K562 (cell line): Measurements from ENCODE around the gene OPCML. TPM values are rescaled to one million over a fixed set of nuclear protein-coding genes. Genes with fewer than 3 reads are reported as not detected.

Experiments used
- ATAC-seq: fragments of 200-7000 bp; cut with Tn5 transposase; 3 replicates; pipeline ENCODE4 v1.9.1; 2020; ENCODE audit warnings: moderate library complexity
- BruUV-seq: library from RNA; stranded (reverse); fragments of 400-500 nt; replicated peaks from 2 replicates; lab custom pipeline; 2021; lab: Mats Ljungman, UMichigan
- CTCF ChIA-PET: fragments of 300-600 bp; formaldehyde crosslinking; extraction: SDS; loops from one replicate; lab custom pipeline; 2021; ENCODE audit warnings: low intra/inter-chr PET ratio; lab: Yijun Ruan, JAX
- POLR2A ChIA-PET: fragments of 300-600, 350-650 bp; sonication (Branson Sonifier 250); formaldehyde crosslinking; extraction: SDS; loops from one replicate; lab custom pipeline; 2021; ENCODE audit warnings: antibody characterized with exemption, inconsistent platforms; lab: Yijun Ruan, JAX
- DNase-seq, 4 experiments: peaks; one replicate each; pipeline versions ENCODE4 v3.0.0 to v3.0.0-alpha.2; 2011 to 2018; ENCODE audit warnings: low spot score in 3 of 4, mixed read lengths in 3 of 4; ENCODE audit errors: extremely low read depth in 1 of 4
- FAIRE-seq: peaks from 2 replicates; lab custom pipeline; 2011; peaks lifted over from hg19 to GRCh38; lab: Jason Lieb, UNC
- H2AFZ ChIP-seq: 2 replicates; pipeline ENCODE4 v1.6.0; 2011; ENCODE audit warnings: low read depth, low read length, control low read depth, inconsistent platforms
- H3K27ac ChIP-seq: fragments of 200-600 bp; 3 replicates; pipeline ENCODE4 v1.8.0; 2011; ENCODE audit warnings: low read depth, mild to moderate bottlenecking, control low read depth, inconsistent platforms, low read length, moderate library complexity, mixed read lengths; ENCODE audit errors: extremely low read depth
- H3K27me3 ChIP-seq, 2 experiments: fragments of 300-600 bp in 1 of 2; 2 replicates in 1 of 2; 3 replicates in 1 of 2; pipeline versions ENCODE4 v1.6.0 to v1.8.0; 2011; ENCODE audit warnings: inconsistent platforms in 2 of 2, low read length in 2 of 2, mild to moderate bottlenecking in 1 of 2, mixed read lengths in 1 of 2, moderate library complexity in 1 of 2; ENCODE audit not compliant: control insufficient read depth in 2 of 2, insufficient read depth in 2 of 2
- H3K36me3 ChIP-seq: fragments of 300-600 bp; 3 replicates; pipeline ENCODE4 v1.8.0; 2011; ENCODE audit warnings: mild to moderate bottlenecking, low read length, inconsistent platforms; ENCODE audit not compliant: control insufficient read depth, insufficient read depth
- H3K4me1 ChIP-seq, 2 experiments: fragments of 200-600 bp in 1 of 2; replicated peaks in 1 of 2; 2 replicates in 1 of 2; 3 replicates in 1 of 2; pipeline versions ENCODE4 v1.5.1 to v1.8.0; 2011; ENCODE audit warnings: inconsistent platforms in 2 of 2, low read length in 2 of 2, mild to moderate bottlenecking in 1 of 2, mixed read lengths in 1 of 2, moderate library complexity in 1 of 2; ENCODE audit not compliant: control insufficient read depth in 2 of 2, insufficient read depth in 2 of 2
- H3K4me2 ChIP-seq: 2 replicates; pipeline ENCODE4 v1.6.1; 2011; ENCODE audit warnings: low read length, control low read depth, inconsistent platforms, mixed read lengths; ENCODE audit not compliant: insufficient read depth
- H3K4me3 ChIP-seq: fragments of 200-600 bp; sonication (generic), shearing (Covaris generic); 2 replicates; pipeline ENCODE4 v1.5.1; 2016; ENCODE audit warnings: control low read depth, inconsistent platforms
- H3K79me2 ChIP-seq: fragments of 200-600 bp; 3 replicates; pipeline ENCODE4 v1.8.0; 2011; ENCODE audit warnings: low read length, inconsistent platforms; ENCODE audit not compliant: control insufficient read depth, insufficient read depth
- H3K9ac ChIP-seq, 2 experiments: 2 replicates each; pipeline versions ENCODE4 v1.6.0 to v1.6.1; 2011; ENCODE audit warnings: low read depth in 2 of 2, low read length in 2 of 2, control low read depth in 1 of 2, inconsistent platforms in 1 of 2, mild to moderate bottlenecking in 1 of 2, mixed read lengths in 1 of 2; ENCODE audit not compliant: insufficient read depth in 1 of 2
- H3K9me1 ChIP-seq: one replicate; pipeline ENCODE4 v1.6.0; 2011; ENCODE audit warnings: inconsistent platforms, mild to moderate bottlenecking, low read length, moderate library complexity; ENCODE audit not compliant: control insufficient read depth, insufficient read depth
- H3K9me3 ChIP-seq: replicated peaks from 2 replicates; pipeline ENCODE4 v1.5.1; 2011; ENCODE audit warnings: low read depth, low read length, inconsistent platforms; ENCODE audit not compliant: control insufficient read depth, insufficient read depth
- H4K20me1 ChIP-seq: replicated peaks from 2 replicates; pipeline ENCODE4 v1.6.1; 2011; ENCODE audit warnings: low read length, inconsistent platforms, mixed read lengths; ENCODE audit not compliant: control insufficient read depth, insufficient read depth
- DPF2 ChIP-seq: fragments of 450-650 bp; IDR thresholded peaks from 2 replicates; pipeline ENCODE4 v1.6.1; 2016
- GABPB2 ChIP-seq: fragments of 250-450 bp; sonication (Bioruptor Pico); conservative IDR thresholded peaks from 2 replicates; pipeline ENCODE4 v1.5.1; 2021; ENCODE audit warnings: mild to moderate bottlenecking
- MXI1 ChIP-seq: IDR thresholded peaks from 2 replicates; pipeline ENCODE4 v1.6.1; 2011; ENCODE audit warnings: low read depth, mild to moderate bottlenecking, improper control_type of control experiment, low read length
- NFIX ChIP-seq: fragments of 250-450 bp; sonication (Bioruptor Pico); IDR thresholded peaks from 2 replicates; pipeline ENCODE4 v1.4.0; 2020; ENCODE audit warnings: low read depth, mild to moderate bottlenecking, moderate library complexity
- PHF21A ChIP-seq: fragments of 450-650 bp; IDR thresholded peaks from 2 replicates; pipeline ENCODE4 v1.6.1; 2017; ENCODE audit warnings: low read depth, borderline replicate concordance
- RNF2 ChIP-seq: sonication (generic); IDR thresholded peaks from 2 replicates; pipeline ENCODE4 v1.6.1; 2016
- ZNF23 ChIP-seq: fragments of 250-450 bp; sonication (Bioruptor Pico); IDR thresholded peaks from 2 replicates; pipeline ENCODE4 v1.4.0; 2020; ENCODE audit warnings: mild to moderate bottlenecking
- ZNF77 ChIP-seq: fragments of 250-450 bp; sonication (Bioruptor Pico); IDR thresholded peaks from 2 replicates; pipeline ENCODE4 v1.5.0; 2020
- WGBS: fragments of 100-300 bp; shearing (Covaris generic); methylation state at CpG from one replicate; pipeline ENCODE4 v1.1.6; 2016; ENCODE audit warnings: low coverage, mixed read lengths; ENCODE audit not compliant: insufficient coverage; ENCODE audit errors: missing lambda C conversion rate; 5-methylcytosine and 5-hydroxymethylcytosine counted together
- in situ Hi-C: fragments of 300-500 bp; cut with MboI; formaldehyde crosslinking; loops from 4 replicates; pipeline ENCODE4 v1.15.0; 2018; ENCODE audit warnings: inconsistent platforms, mixed read lengths
- intact Hi-C: fragments of 100-400 bp; cut with micrococcal nuclease; formaldehyde crosslinking; loops from 2 replicates; pipeline ENCODE4 v1.14.2; 2022
- polyA plus RNA-seq, 8 experiments: library from polyadenylated mRNA; depleted of rRNA in 4 of 8; stranded (reverse) in 5 of 8; unstranded in 3 of 8; fragments of >200 nt; fragmentation: Nextera tagmentation in 2 of 8; fragmentation: Illumina TruSeq in 1 of 8; extraction: Ambion mirVana in 2 of 8; extraction: Trizol in 1 of 8; gene quantifications; 2 replicates each; pipeline versions ENCODE4 v1.2.1 to v1.2.3, GENCODE V29; 2011 to 2014; ENCODE audit warnings: inconsistent platforms in 1 of 8, missing spikeins in 1 of 8
- total RNA-seq, 7 experiments: library from RNA; depleted of rRNA in 6 of 7; stranded (reverse); fragments of >200 nt in 6 of 7; fragmentation: Illumina TruSeq in 2 of 7; extraction: Trizol in 2 of 7; gene quantifications; 2 replicates each; pipeline versions ENCODE4 v1.2.1 to v1.2.3, GENCODE V29; 2011 to 2021; ENCODE audit warnings: low replicate concordance in 1 of 7
- TF ChIP-seq, protein P1 (sequence below): sonication (generic); formaldehyde crosslinking; IDR thresholded peaks from 2 replicates; pipeline ENCODE4 v1.5.0; 2020; ENCODE audit warnings: missing genetic modification reagents
- TF ChIP-seq, protein P2 (sequence below): fragments of 450-650 bp; IDR thresholded peaks from 2 replicates; pipeline ENCODE4 v1.6.1; 2018; ENCODE audit not compliant: partially characterized antibody
- TF ChIP-seq, protein P3 (sequence below): fragments of 250-450 bp; sonication (Bioruptor Pico); IDR thresholded peaks from 2 replicates; pipeline ENCODE4 v1.5.0; 2021; ENCODE audit warnings: mild to moderate bottlenecking, moderate library complexity
- TF ChIP-seq, protein P4 (sequence below): fragments of 450-650 bp; formaldehyde crosslinking; IDR thresholded peaks from 2 replicates; pipeline ENCODE4 v1.4.0; 2022; ENCODE audit warnings: missing genetic modification characterization
- TF ChIP-seq, protein P5 (sequence below): fragments of 450-650 bp; IDR thresholded peaks from 2 replicates; pipeline ENCODE4 v1.6.1; 2017; ENCODE audit warnings: mild to moderate bottlenecking, moderate library complexity

Gene OPCML
- total and polyA plus RNA-seq, 9 of the 15 experiments (the other 6 are each of a cell fraction or from before 2014, with no cell fraction given): not detected

DNA sequence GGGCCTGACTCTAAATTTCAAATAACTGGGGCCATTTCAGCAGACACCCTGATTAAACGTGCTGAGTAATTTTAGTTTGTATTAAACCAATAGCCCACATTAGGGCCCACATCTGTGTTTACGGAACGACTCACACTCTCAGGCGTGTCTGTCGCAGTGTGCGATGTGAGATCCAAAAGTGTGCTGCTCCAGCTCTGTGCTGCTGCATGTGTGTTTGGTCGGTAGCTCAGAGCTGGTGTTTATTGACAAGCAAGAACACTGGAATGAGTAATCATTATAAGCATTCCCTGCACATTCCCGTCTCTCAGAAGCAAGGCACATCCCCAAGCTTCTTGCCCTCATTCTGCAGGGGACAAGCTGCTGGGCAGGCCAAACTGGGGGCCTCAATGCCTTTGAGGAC is 7.8 kb downstream of the OPCML start:
- no peaks in the 10 kb centered on the region for H3K4me1 ChIP-seq
- H3K4me3 ChIP-seq: no peak overlapping the region
- FAIRE-seq (no peak), DNase-seq (no peak), ATAC-seq (no peak)
- no TSS peak for BruUV-seq
- no peaks in the 10 kb centered on the region for H3K9me3 ChIP-seq
- no peaks in the 10 kb centered on the region for H4K20me1 ChIP-seq
- in situ Hi-C loops (no loop called here), intact Hi-C loops (no loop called here)
- H3K9me1 ChIP-seq: no peaks in the 10 kb centered on the region
- 0% methylated on average over 8 of the region's 8 CpGs for WGBS
- no peak overlapping the region for H2AFZ ChIP-seq
- no peaks in the 10 kb centered on the region for H3K36me3 ChIP-seq
- no peak overlapping the region for H3K27ac ChIP-seq
- ChIA-PET CTCF (no interaction called here), POLR2A (no interaction called here)
- no peak overlapping the region for H3K9ac ChIP-seq
- no peaks in the 10 kb centered on the region for H3K79me2 ChIP-seq
- H3K4me2 ChIP-seq: no peak overlapping the region
- H3K27me3 ChIP-seq: no peaks in the 10 kb centered on the region
- TF ChIP-seq, protein P1, sequence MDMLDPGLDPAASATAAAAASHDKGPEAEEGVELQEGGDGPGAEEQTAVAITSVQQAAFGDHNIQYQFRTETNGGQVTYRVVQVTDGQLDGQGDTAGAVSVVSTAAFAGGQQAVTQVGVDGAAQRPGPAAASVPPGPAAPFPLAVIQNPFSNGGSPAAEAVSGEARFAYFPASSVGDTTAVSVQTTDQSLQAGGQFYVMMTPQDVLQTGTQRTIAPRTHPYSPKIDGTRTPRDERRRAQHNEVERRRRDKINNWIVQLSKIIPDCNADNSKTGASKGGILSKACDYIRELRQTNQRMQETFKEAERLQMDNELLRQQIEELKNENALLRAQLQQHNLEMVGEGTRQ (CRISPR knock-in tag): no peak
- TF ChIP-seq, protein P2, sequence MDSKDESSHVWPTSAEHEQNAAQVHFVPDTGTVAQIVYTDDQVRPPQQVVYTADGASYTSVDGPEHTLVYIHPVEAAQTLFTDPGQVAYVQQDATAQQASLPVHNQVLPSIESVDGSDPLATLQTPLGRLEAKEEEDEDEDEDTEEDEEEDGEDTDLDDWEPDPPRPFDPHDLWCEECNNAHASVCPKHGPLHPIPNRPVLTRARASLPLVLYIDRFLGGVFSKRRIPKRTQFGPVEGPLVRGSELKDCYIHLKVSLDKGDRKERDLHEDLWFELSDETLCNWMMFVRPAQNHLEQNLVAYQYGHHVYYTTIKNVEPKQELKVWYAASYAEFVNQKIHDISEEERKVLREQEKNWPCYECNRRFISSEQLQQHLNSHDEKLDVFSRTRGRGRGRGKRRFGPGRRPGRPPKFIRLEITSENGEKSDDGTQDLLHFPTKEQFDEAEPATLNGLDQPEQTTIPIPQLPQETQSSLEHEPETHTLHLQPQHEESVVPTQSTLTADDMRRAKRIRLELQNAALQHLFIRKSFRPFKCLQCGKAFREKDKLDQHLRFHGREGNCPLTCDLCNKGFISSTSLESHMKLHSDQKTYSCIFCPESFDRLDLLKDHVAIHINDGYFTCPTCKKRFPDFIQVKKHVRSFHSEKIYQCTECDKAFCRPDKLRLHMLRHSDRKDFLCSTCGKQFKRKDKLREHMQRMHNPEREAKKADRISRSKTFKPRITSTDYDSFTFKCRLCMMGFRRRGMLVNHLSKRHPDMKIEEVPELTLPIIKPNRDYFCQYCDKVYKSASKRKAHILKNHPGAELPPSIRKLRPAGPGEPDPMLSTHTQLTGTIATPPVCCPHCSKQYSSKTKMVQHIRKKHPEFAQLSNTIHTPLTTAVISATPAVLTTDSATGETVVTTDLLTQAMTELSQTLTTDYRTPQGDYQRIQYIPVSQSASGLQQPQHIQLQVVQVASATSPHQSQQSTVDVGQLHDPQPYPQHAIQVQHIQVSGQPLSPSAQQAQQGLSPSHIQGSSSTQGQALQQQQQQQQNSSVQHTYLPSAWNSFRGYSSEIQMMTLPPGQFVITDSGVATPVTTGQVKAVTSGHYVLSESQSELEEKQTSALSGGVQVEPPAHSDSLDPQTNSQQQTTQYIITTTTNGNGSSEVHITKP: no peak
- TF ChIP-seq, protein P3, sequence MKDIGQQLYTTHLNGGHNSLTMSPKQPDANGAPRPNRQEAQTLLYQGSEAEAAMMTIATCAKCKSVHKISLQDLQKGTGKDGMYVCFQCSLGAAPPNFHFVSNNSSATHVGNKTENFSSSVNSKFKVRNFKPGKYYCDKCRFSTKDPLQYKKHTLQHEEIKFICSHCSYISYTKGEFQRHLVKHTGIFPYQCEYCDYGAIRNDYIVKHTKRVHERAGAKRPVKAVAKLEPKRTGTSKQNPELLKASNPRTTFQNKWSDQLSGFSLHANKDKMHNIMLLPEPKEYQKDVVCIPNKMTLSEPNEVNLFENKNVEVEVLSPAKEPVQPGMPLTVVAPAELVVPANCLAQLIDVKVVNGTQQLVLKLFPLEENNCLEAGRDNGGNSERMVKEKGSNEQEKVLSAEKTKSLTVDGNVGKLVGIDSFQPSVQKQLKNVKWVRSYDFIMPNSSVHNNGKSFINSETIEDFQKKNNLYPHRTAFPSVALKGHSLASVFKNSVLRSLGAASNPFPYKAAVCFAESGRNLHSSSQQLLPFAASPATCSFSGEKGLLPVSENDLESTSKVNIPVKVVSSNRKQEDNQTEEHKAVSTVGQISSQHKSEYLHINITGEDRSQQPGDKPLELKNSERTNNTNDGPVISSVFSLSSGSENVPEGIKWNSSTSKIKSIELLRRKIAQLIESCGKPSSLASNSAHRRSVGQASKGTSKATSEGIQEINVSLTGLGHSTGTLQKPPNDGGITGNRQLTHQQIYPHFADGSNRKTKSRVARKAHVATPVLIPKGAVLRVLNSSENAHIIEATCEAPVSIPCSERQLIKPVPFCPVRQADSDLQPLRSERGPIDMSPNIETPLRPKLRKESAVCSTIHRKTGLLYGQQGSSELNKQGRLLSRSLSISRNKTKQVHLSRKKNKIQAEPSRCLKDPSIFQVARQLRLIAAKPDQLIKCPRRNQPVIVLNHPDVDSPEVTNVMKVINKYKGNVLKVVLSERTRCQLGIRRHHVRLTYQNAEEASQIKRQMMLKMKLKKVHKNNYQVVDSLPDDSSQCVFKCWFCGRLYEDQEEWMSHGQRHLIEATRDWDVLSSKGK: no peak
- TF ChIP-seq MXI1: no peak
- no peak for TF ChIP-seq PHF21A
- TF ChIP-seq DPF2: no peak
- TF ChIP-seq ZNF23 (CRISPR knock-in tag): no peak
- TF ChIP-seq ZNF77 (CRISPR knock-in tag): no peak
- TF ChIP-seq NFIX (CRISPR knock-in tag): no peak
- no peak for TF ChIP-seq RNF2
- no peak for TF ChIP-seq GABPB2
- TF ChIP-seq, protein P4, sequence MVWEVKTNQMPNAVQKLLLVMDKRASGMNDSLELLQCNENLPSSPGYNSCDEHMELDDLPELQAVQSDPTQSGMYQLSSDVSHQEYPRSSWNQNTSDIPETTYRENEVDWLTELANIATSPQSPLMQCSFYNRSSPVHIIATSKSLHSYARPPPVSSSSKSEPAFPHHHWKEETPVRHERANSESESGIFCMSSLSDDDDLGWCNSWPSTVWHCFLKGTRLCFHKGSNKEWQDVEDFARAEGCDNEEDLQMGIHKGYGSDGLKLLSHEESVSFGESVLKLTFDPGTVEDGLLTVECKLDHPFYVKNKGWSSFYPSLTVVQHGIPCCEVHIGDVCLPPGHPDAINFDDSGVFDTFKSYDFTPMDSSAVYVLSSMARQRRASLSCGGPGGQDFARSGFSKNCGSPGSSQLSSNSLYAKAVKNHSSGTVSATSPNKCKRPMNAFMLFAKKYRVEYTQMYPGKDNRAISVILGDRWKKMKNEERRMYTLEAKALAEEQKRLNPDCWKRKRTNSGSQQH (CRISPR knock-in tag): no peak
- TF ChIP-seq, protein P5, sequence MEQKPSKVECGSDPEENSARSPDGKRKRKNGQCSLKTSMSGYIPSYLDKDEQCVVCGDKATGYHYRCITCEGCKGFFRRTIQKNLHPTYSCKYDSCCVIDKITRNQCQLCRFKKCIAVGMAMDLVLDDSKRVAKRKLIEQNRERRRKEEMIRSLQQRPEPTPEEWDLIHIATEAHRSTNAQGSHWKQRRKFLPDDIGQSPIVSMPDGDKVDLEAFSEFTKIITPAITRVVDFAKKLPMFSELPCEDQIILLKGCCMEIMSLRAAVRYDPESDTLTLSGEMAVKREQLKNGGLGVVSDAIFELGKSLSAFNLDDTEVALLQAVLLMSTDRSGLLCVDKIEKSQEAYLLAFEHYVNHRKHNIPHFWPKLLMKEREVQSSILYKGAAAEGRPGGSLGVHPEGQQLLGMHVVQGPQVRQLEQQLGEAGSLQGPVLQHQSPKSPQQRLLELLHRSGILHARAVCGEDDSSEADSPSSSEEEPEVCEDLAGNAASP: no peak
